ENCODE data around the gene TRIM46. TPM values are rescaled to one million over a fixed set of nuclear protein-coding genes. Genes with fewer than 3 reads are reported as not detected.
"Not testable (repeated sequence)": the region's sequence is repeated elsewhere in the genome, so short reads cannot be mapped to it uniquely, and the experiment has no call there.

The TRIM46 gene
- total and polyA plus RNA-seq, 4 donors, result 0.50 to 3.4 (median 1.9) TPM

- no peaks in the 10 kb centered on the region for H3K9me3 ChIP-seq (ENCODE audit: control insufficient read depth, low read length)
- H3K4me3 ChIP-seq (ENCODE audit: low read length in 2 of 2), result no peak overlapping the region
- DNase-seq (no peak), ATAC-seq (ENCODE audit: low FRiP score) (no peak)
- intact Hi-C loops (cut with DNase I), result loop anchor here in 1 of 2 donors (5.0 kb wide), 2 partner anchors 36 to 51 kb away; no protein-coding TSS in a partner anchor
- no peaks in the 10 kb centered on the region for H3K36me3 ChIP-seq (ENCODE audit: control insufficient read depth in 1 of 2, insufficient read depth in 2 of 2, low read length in 1 of 2)
- 46 to 47% methylated on average over 9 of the region's 9 CpGs for WGBS, 2 donors
- peaks cover 5 to 8% of the 10 kb centered on the region in 2 donors for H3K4me1 ChIP-seq (ENCODE audit: control insufficient read depth in 1 of 2, insufficient read depth in 2 of 2, low read length in 2 of 2)
- no peaks in the 10 kb centered on the region for H3K27me3 ChIP-seq (ENCODE audit: control insufficient read depth in 1 of 2, insufficient read depth in 2 of 2, low read length in 1 of 2)
- H3K27ac ChIP-seq (ENCODE audit: low read depth in 1 of 2, low read length in 2 of 2), result peak overlapping the region in 1 of 2 donors; percentile 83
Measured at GRCh38 chr1:155228096-155228427, 54.4 kb downstream of the TRIM46 start.

- DNase-seq; intact Hi-C loops (cut with DNase I); ATAC-seq (ENCODE audit: low FRiP score); H3K4me3 ChIP-seq (ENCODE audit: low read length in 2 of 2); H3K4me1 ChIP-seq (ENCODE audit: control insufficient read depth in 1 of 2, insufficient read depth in 2 of 2, low read length in 2 of 2); H3K27me3 ChIP-seq (ENCODE audit: control insufficient read depth in 1 of 2, insufficient read depth in 2 of 2, low read length in 1 of 2); H3K36me3 ChIP-seq (ENCODE audit: control insufficient read depth in 1 of 2, insufficient read depth in 2 of 2, low read length in 1 of 2); H3K9me3 ChIP-seq (ENCODE audit: control insufficient read depth, low read length): not testable (repeated sequence)
- H3K27ac ChIP-seq (ENCODE audit: low read depth in 1 of 2, low read length in 2 of 2), result peak overlapping the region; percentile 29 to 75
- 93 to 94% methylated on average over 3 of the region's 3 CpGs for WGBS, 2 donors
Measured at GRCh38 chr1:155231302-155231701, 57.7 kb downstream of the TRIM46 start.

GRCh38 chr1:155232001-155232978 lies 58.6 kb downstream of the TRIM46 start:
- DNase-seq (peak; percentile 76 to 80), ATAC-seq (ENCODE audit: low FRiP score) (peak; percentile 16)
- H3K4me3 ChIP-seq (ENCODE audit: low read length in 2 of 2); intact Hi-C loops (cut with DNase I); H3K36me3 ChIP-seq (ENCODE audit: control insufficient read depth in 1 of 2, insufficient read depth in 2 of 2, low read length in 1 of 2); H3K4me1 ChIP-seq (ENCODE audit: control insufficient read depth in 1 of 2, insufficient read depth in 2 of 2, low read length in 2 of 2); H3K9me3 ChIP-seq (ENCODE audit: control insufficient read depth, low read length); H3K27me3 ChIP-seq (ENCODE audit: control insufficient read depth in 1 of 2, insufficient read depth in 2 of 2, low read length in 1 of 2): not testable (repeated sequence)
- H3K27ac ChIP-seq (ENCODE audit: low read depth in 1 of 2, low read length in 2 of 2), result peak overlapping the region in 1 of 2 donors; percentile 8
- WGBS, 2 donors, result 9 to 15% methylated on average over 13 of the region's 13 CpGs

- ATAC-seq (ENCODE audit: low FRiP score); H3K4me1 ChIP-seq (ENCODE audit: control insufficient read depth in 1 of 2, insufficient read depth in 2 of 2, low read length in 2 of 2); H3K4me3 ChIP-seq (ENCODE audit: low read length in 2 of 2); H3K36me3 ChIP-seq (ENCODE audit: control insufficient read depth in 1 of 2, insufficient read depth in 2 of 2, low read length in 1 of 2); H3K27me3 ChIP-seq (ENCODE audit: control insufficient read depth in 1 of 2, insufficient read depth in 2 of 2, low read length in 1 of 2); DNase-seq; intact Hi-C loops (cut with DNase I); H3K9me3 ChIP-seq (ENCODE audit: control insufficient read depth, low read length); H3K27ac ChIP-seq (ENCODE audit: low read depth in 1 of 2, low read length in 2 of 2): not testable (repeated sequence)
- 99 to 100% methylated on average over 1 to 2 of the region's 5 CpGs for WGBS, 2 donors
Measured at GRCh38 chr1:155233502-155233901, 59.9 kb downstream of the TRIM46 start.

Other genes with a start within 250 kb of the TRIM46 start
- 10 to 100 TPM; 21.9 to 27.3 TPM for gene PMVK, start 237.1 kb upstream of the TRIM46 start, total RNA-seq
- gene PMVK, start 237.1 kb upstream of the TRIM46 start, polyA plus RNA-seq, result 10 to 100 TPM; 40.4 to 52.7 TPM
- 100 to 1,000 TPM; 106 to 119 TPM for gene PBXIP1, start 217.8 kb upstream of the TRIM46 start, total RNA-seq
- 100 to 1,000 TPM in 1 of 2 donors, 10 to 100 TPM in 1; 95.3 to 169 TPM for gene PBXIP1, start 217.8 kb upstream of the TRIM46 start, polyA plus RNA-seq
- 10 to 100 TPM; 17.3 to 23.6 TPM for gene PYGO2, start 212.1 kb upstream of the TRIM46 start, total RNA-seq
- 10 to 100 TPM; 11.6 to 16.6 TPM for gene PYGO2, start 212.1 kb upstream of the TRIM46 start, polyA plus RNA-seq
- 100 to 1,000 TPM; 165 to 182 TPM for gene SHC1, start 203.1 kb upstream of the TRIM46 start, total RNA-seq
- 100 to 1,000 TPM in 1 of 2 donors, 10 to 100 TPM in 1; 39.1 to 179 TPM for gene SHC1, start 203.1 kb upstream of the TRIM46 start, polyA plus RNA-seq
- 10 to 100 TPM; 19.3 to 25.5 TPM for gene CKS1B, start 199.2 kb upstream of the TRIM46 start, total RNA-seq
- gene CKS1B, start 199.2 kb upstream of the TRIM46 start, polyA plus RNA-seq, result 10 to 100 TPM; 38.9 to 58.9 TPM
- 10 to 100 TPM; 14.5 to 17.6 TPM for gene FLAD1, start 190.5 kb upstream of the TRIM46 start, total RNA-seq
- 10 to 100 TPM; 23.8 to 24.2 TPM for gene FLAD1, start 190.5 kb upstream of the TRIM46 start, polyA plus RNA-seq
- gene LENEP, start 180.3 kb upstream of the TRIM46 start, total RNA-seq, result not detected
- gene LENEP, start 180.3 kb upstream of the TRIM46 start, polyA plus RNA-seq, result not detected
- 10 to 100 TPM; 46.4 to 71.1 TPM for gene ZBTB7B, start 171.0 kb upstream of the TRIM46 start, total RNA-seq
- gene ZBTB7B, start 171.0 kb upstream of the TRIM46 start, polyA plus RNA-seq, result 10 to 100 TPM; 23.3 to 32.8 TPM
- 1 to 10 TPM in 1 of 2 donors, under 1 TPM in 1; 0.75 to 1.8 TPM for gene DCST2, start 140.1 kb upstream of the TRIM46 start, total RNA-seq
- 1 to 10 TPM in 1 of 2 donors, under 1 TPM in 1; 0.25 to 5.6 TPM for gene DCST2, start 140.1 kb upstream of the TRIM46 start, polyA plus RNA-seq
- under 1 TPM in 1 of 2 donors, not detected in 1; 0.26 TPM for gene DCST1, start 140.0 kb upstream of the TRIM46 start, total RNA-seq
- not detected for gene DCST1, start 140.0 kb upstream of the TRIM46 start, polyA plus RNA-seq
- gene ADAM15, start 122.5 kb upstream of the TRIM46 start, total RNA-seq, result 100 to 1,000 TPM; 129 to 180 TPM
- 10 to 100 TPM; 17.3 to 89.3 TPM for gene ADAM15, start 122.5 kb upstream of the TRIM46 start, polyA plus RNA-seq
- gene EFNA4, start 110.1 kb upstream of the TRIM46 start, total RNA-seq, result 1 to 10 TPM; 3.0 to 5.7 TPM
- gene EFNA4, start 110.1 kb upstream of the TRIM46 start, polyA plus RNA-seq, result 1 to 10 TPM; 3.9 to 4.0 TPM
- gene EFNA3, start 95.0 kb upstream of the TRIM46 start, total RNA-seq, result 1 to 10 TPM; 1.8 to 3.2 TPM
- gene EFNA3, start 95.0 kb upstream of the TRIM46 start, polyA plus RNA-seq, result under 1 TPM in 1 of 2 donors, not detected in 1; 0.41 TPM
- gene EFNA1, start 46.0 kb upstream of the TRIM46 start, total RNA-seq, result 10 to 100 TPM; 18.9 to 49.1 TPM
- gene EFNA1, start 46.0 kb upstream of the TRIM46 start, polyA plus RNA-seq, result 10 to 100 TPM in 1 of 2 donors, 1 to 10 TPM in 1; 7.1 to 12.1 TPM
- 10 to 100 TPM; 19.8 to 26.8 TPM for gene SLC50A1, start 38.0 kb upstream of the TRIM46 start, total RNA-seq
- 10 to 100 TPM; 22.7 to 28.2 TPM for gene SLC50A1, start 38.0 kb upstream of the TRIM46 start, polyA plus RNA-seq
- gene DPM3, start 33.3 kb upstream of the TRIM46 start, total RNA-seq, result 10 to 100 TPM; 42.4 to 52.4 TPM
- gene DPM3, start 33.3 kb upstream of the TRIM46 start, polyA plus RNA-seq, result 100 to 1,000 TPM; 162 to 200 TPM
- 100 to 1,000 TPM; 136 to 143 TPM for gene KRTCAP2, start 545 bp upstream of the TRIM46 start, total RNA-seq
- 100 to 1,000 TPM; 179 to 255 TPM for gene KRTCAP2, start 545 bp upstream of the TRIM46 start, polyA plus RNA-seq
- 10 to 100 TPM; 58.9 to 97.9 TPM for gene THBS3, start 34.0 kb downstream of the TRIM46 start, total RNA-seq
- gene THBS3, start 34.0 kb downstream of the TRIM46 start, polyA plus RNA-seq, result 100 to 1,000 TPM in 1 of 2 donors, 10 to 100 TPM in 1; 21.7 to 195 TPM
- 10 to 100 TPM; 20.3 to 21.3 TPM for gene MTX1, start 34.8 kb downstream of the TRIM46 start, total RNA-seq
- 10 to 100 TPM; 26.2 to 52.9 TPM for gene MTX1, start 34.8 kb downstream of the TRIM46 start, polyA plus RNA-seq
- 10 to 100 TPM; 22.8 to 28.7 TPM for gene ENTREP3, start 81.6 kb downstream of the TRIM46 start, total RNA-seq
- gene ENTREP3, start 81.6 kb downstream of the TRIM46 start, polyA plus RNA-seq, result 10 to 100 TPM in 1 of 2 donors, 1 to 10 TPM in 1; 6.0 to 25.4 TPM
- 10 to 100 TPM; 36.9 to 39.7 TPM for gene SCAMP3, start 88.5 kb downstream of the TRIM46 start, total RNA-seq
- gene SCAMP3, start 88.5 kb downstream of the TRIM46 start, polyA plus RNA-seq, result 10 to 100 TPM; 11.9 to 46.8 TPM
- gene CLK2, start 99.7 kb downstream of the TRIM46 start, total RNA-seq, result 10 to 100 TPM; 39.6 to 63.0 TPM
- 10 to 100 TPM in 1 of 2 donors, 1 to 10 TPM in 1; 9.3 to 88.6 TPM for gene CLK2, start 99.7 kb downstream of the TRIM46 start, polyA plus RNA-seq
- 1 to 10 TPM; 1.8 to 5.7 TPM for gene HCN3, start 103.6 kb downstream of the TRIM46 start, total RNA-seq
- gene HCN3, start 103.6 kb downstream of the TRIM46 start, polyA plus RNA-seq, result 1 to 10 TPM in 1 of 2 donors, under 1 TPM in 1; 0.13 to 3.1 TPM
- not detected for gene PKLR, start 127.6 kb downstream of the TRIM46 start, total RNA-seq
- 1 to 10 TPM in 1 of 2 donors, not detected in 1; 1.0 TPM for gene PKLR, start 127.6 kb downstream of the TRIM46 start, polyA plus RNA-seq
- 100 to 1,000 TPM in 1 of 2 donors, 10 to 100 TPM in 1; 88.6 to 104 TPM for gene FDPS, start 135.0 kb downstream of the TRIM46 start, total RNA-seq
- gene FDPS, start 135.0 kb downstream of the TRIM46 start, polyA plus RNA-seq, result 100 to 1,000 TPM in 1 of 2 donors, 10 to 100 TPM in 1; 72.9 to 127 TPM
- 10 to 100 TPM; 41.2 to 50.8 TPM for gene RUSC1, start 147.0 kb downstream of the TRIM46 start, total RNA-seq
- 100 to 1,000 TPM in 1 of 2 donors, 10 to 100 TPM in 1; 19.7 to 102 TPM for gene RUSC1, start 147.0 kb downstream of the TRIM46 start, polyA plus RNA-seq

All from aorta (tissue), 5 donors.